ENCODE data around the gene ANKRD55.

DNA sequence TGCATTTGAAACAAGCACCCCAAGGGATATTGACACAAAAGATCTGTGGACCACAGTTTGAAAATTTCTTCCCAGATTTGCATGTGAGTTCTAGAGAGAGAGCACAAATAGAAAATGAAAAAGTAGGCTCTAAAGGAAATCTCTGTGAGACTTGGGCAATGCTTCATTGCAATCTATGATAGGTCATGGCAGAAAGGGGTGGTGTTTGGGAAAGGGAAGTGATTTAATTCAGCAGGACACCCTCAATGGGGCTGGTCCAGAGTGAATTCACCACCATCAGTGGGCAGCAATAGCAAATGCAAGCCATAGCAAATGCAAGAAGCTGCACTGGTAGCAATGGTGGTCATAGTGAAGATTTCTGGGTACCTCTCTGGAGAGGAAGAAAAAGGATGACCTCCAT, 58.1 kb downstream of the ANKRD55 start:
- TF ChIP-seq POLR2AphosphoS5 (IDR thresholded peaks at IDR 0.05): no peak
- TF ChIP-seq, protein P1, sequence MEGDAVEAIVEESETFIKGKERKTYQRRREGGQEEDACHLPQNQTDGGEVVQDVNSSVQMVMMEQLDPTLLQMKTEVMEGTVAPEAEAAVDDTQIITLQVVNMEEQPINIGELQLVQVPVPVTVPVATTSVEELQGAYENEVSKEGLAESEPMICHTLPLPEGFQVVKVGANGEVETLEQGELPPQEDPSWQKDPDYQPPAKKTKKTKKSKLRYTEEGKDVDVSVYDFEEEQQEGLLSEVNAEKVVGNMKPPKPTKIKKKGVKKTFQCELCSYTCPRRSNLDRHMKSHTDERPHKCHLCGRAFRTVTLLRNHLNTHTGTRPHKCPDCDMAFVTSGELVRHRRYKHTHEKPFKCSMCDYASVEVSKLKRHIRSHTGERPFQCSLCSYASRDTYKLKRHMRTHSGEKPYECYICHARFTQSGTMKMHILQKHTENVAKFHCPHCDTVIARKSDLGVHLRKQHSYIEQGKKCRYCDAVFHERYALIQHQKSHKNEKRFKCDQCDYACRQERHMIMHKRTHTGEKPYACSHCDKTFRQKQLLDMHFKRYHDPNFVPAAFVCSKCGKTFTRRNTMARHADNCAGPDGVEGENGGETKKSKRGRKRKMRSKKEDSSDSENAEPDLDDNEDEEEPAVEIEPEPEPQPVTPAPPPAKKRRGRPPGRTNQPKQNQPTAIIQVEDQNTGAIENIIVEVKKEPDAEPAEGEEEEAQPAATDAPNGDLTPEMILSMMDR (IDR thresholded peaks at IDR 0.05 in 8 of 11, conservative IDR thresholded peaks at IDR 0.05 in 3 of 11): no peak
